ENCODE measurements around the gene SPATA31C1. TPM values are rescaled to one million over a fixed set of nuclear protein-coding genes. Genes with fewer than 3 reads are reported as not detected.
"Not testable (repeated sequence)": the region's sequence is repeated elsewhere in the genome, so short reads cannot be mapped to it uniquely, and the experiment has no call there.

SPATA31C1 gene
- total RNA-seq, 6 experiments from 2014 or later, result not detected

GRCh38 chr9:87898151-87898550 lies 19.6 kb upstream of the SPATA31C1 start:
- Histone ChIP-seq H3K27me3 (no peaks in the 10 kb centered on the region), H3K9me3 (no peaks in the 10 kb centered on the region), H3K4me3 (no peak overlapping the region), H3K4me1 (no peaks in the 10 kb centered on the region), H3K27ac (no peak overlapping the region), H3K36me3 (no peaks in the 10 kb centered on the region)
- DNase-seq (no peak), ATAC-seq (no peak)
- intact Hi-C loops (cut with DNase I), result no loop called here
- TF ChIP-seq CTCF (IDR thresholded peaks at IDR 0.05) (no peak), POLR2A (IDR thresholded peaks at IDR 0.05) (no peak)

- 93% methylated on average over 3 of the region's 11 CpGs for WGBS (ENCODE audit: insufficient coverage, low coverage, low lambda C conversion rate, missing lambda C conversion rate)
- ATAC-seq, result not testable (repeated sequence)
Measured at GRCh38 chr9:87902371-87902770, 15.4 kb upstream of the SPATA31C1 start.

GRCh38 chr9:87909310-87910041 lies 8.3 kb upstream of the SPATA31C1 start:
- ATAC-seq, result peak; percentile 99 to 100 (median 99)
- Histone ChIP-seq H3K4me3 (peak overlapping the region; percentile 9 to 28 (median 14)), H3K9me3 (no peaks in the 10 kb centered on the region), H3K27me3 (no peaks in the 10 kb centered on the region), H3K36me3 (no peaks in the 10 kb centered on the region), H3K4me1 (peaks cover 0 to 6% (median 0%) of the 10 kb centered on the region in 4 donors), H3K27ac (peak overlapping the region in 2 of 3 donors; percentile 12 to 16)
- DNase-seq, result peak; percentile 86 to 93 (median 90)
- TF ChIP-seq POLR2A (IDR thresholded peaks at IDR 0.05) (no peak), CTCF (IDR thresholded peaks at IDR 0.05) (peak; percentile 21 to 50 (median 45))
- intact Hi-C loops (cut with DNase I), result no loop called here
- 56% methylated on average over 20 of the region's 20 CpGs for WGBS (ENCODE audit: insufficient coverage, low coverage, low lambda C conversion rate, missing lambda C conversion rate)

More at GRCh38 chr9:87902371-87902770, 15.4 kb upstream of the SPATA31C1 start:
- H3K4me1 ChIP-seq; H3K9me3 ChIP-seq; H3K4me3 ChIP-seq; H3K36me3 ChIP-seq; intact Hi-C loops (cut with DNase I); DNase-seq; H3K27ac ChIP-seq; H3K27me3 ChIP-seq: not testable (repeated sequence)

- Histone ChIP-seq H3K27me3 (no peaks in the 10 kb centered on the region), H3K4me1 (peaks cover 0 to 6% (median 0%) of the 10 kb centered on the region in 4 donors), H3K9me3 (no peaks in the 10 kb centered on the region), H3K36me3 (no peaks in the 10 kb centered on the region), H3K4me3 (no peak overlapping the region), H3K27ac (peak overlapping the region in 1 of 3 donors; percentile 16)
- TF ChIP-seq POLR2A (IDR thresholded peaks at IDR 0.05), result no peak
- TF ChIP-seq CTCF (IDR thresholded peaks at IDR 0.05), result no peak
- DNase-seq (no peak), ATAC-seq (peak in 3 of 4 donors; percentile 25 to 46 (median 46))
- intact Hi-C loops (cut with DNase I), result no loop called here
- 56% methylated on average over 3 of the region's 3 CpGs for WGBS (ENCODE audit: insufficient coverage, low coverage, low lambda C conversion rate, missing lambda C conversion rate)
Measured at GRCh38 chr9:87910821-87911220, 6.9 kb upstream of the SPATA31C1 start.

GRCh38 chr9:87919013-87919412 lies 1.3 kb downstream of the SPATA31C1 start:
- H3K27ac ChIP-seq; ATAC-seq; H3K27me3 ChIP-seq; DNase-seq; intact Hi-C loops (cut with DNase I); H3K36me3 ChIP-seq; H3K4me1 ChIP-seq; H3K4me3 ChIP-seq; H3K9me3 ChIP-seq: not testable (repeated sequence)
- 45% methylated on average over 11 of the region's 13 CpGs for WGBS (ENCODE audit: insufficient coverage, low coverage, low lambda C conversion rate, missing lambda C conversion rate)

GRCh38 chr9:87921561-87921960 lies 3.8 kb downstream of the SPATA31C1 start:
- 100% methylated on average over 1 of the region's 8 CpGs for WGBS (ENCODE audit: insufficient coverage, low coverage, low lambda C conversion rate, missing lambda C conversion rate)
- ATAC-seq; intact Hi-C loops (cut with DNase I); H3K4me3 ChIP-seq; H3K9me3 ChIP-seq; H3K27ac ChIP-seq; DNase-seq; H3K4me1 ChIP-seq; H3K36me3 ChIP-seq; H3K27me3 ChIP-seq: not testable (repeated sequence)

GRCh38 chr9:87923012-87923411 lies 5.2 kb downstream of the SPATA31C1 start:
- H3K27me3 ChIP-seq; H3K4me1 ChIP-seq; ATAC-seq; H3K9me3 ChIP-seq; H3K4me3 ChIP-seq; H3K36me3 ChIP-seq; intact Hi-C loops (cut with DNase I); DNase-seq; H3K27ac ChIP-seq: not testable (repeated sequence)
- WGBS (ENCODE audit: insufficient coverage, low coverage, low lambda C conversion rate, missing lambda C conversion rate), result 58% methylated on average over 2 of the region's 10 CpGs

GRCh38 chr9:87924851-87925250 lies 7.1 kb downstream of the SPATA31C1 start:
- DNase-seq; intact Hi-C loops (cut with DNase I): not testable (repeated sequence)
- no CpG with 5 or more reads among the region's 10 CpGs for WGBS (ENCODE audit: insufficient coverage, low coverage, low lambda C conversion rate, missing lambda C conversion rate)

GRCh38 chr9:87929152-87929551 lies 11.4 kb downstream of the SPATA31C1 start:
- H3K27me3 ChIP-seq; H3K9me3 ChIP-seq; H3K4me1 ChIP-seq; H3K4me3 ChIP-seq; H3K27ac ChIP-seq; DNase-seq; ATAC-seq; intact Hi-C loops (cut with DNase I); H3K36me3 ChIP-seq: not testable (repeated sequence)

More at GRCh38 chr9:87924851-87925250, 7.1 kb downstream of the SPATA31C1 start:
- not testable (repeated sequence) for ATAC-seq, H3K4me1 ChIP-seq, H3K36me3 ChIP-seq, H3K27ac ChIP-seq, H3K27me3 ChIP-seq, H3K4me3 ChIP-seq, H3K9me3 ChIP-seq
